ENCODE results near the gene GPR142. TPM values are rescaled to one million over a fixed set of nuclear protein-coding genes. Genes with fewer than 3 reads are reported as not detected.

GPR142 gene
- total RNA-seq, 1 experiment from 2014 or later: not detected

- DNase-seq (ENCODE audit: low spot score): no peak
- in situ Hi-C loops (cut with HindIII; ENCODE audit: low sequenced_read_pairs): no loop called here
These were observed 45.3 kb downstream of the GPR142 start for GRCh38 chr17:74412581-74412980.

GRCh38 chr17:74413491-74413890 lies 46.2 kb downstream of the GPR142 start:
- in situ Hi-C loops (cut with HindIII; ENCODE audit: low sequenced_read_pairs): no loop called here

GRCh38 chr17:74414510-74414909 lies 47.2 kb downstream of the GPR142 start:
- no peak for DNase-seq (ENCODE audit: low spot score)
- in situ Hi-C loops (cut with HindIII; ENCODE audit: low sequenced_read_pairs): no loop called here

More at GRCh38 chr17:74413491-74413890, 46.2 kb downstream of the GPR142 start:
- DNase-seq (ENCODE audit: low spot score): no peak

- in situ Hi-C loops (cut with HindIII; ENCODE audit: low sequenced_read_pairs): no loop called here
- DNase-seq (ENCODE audit: low spot score): no peak
These were observed 48.5 kb downstream of the GPR142 start for GRCh38 chr17:74415608-74416396.

- DNase-seq (ENCODE audit: low spot score): peak; percentile 59
- in situ Hi-C loops (cut with HindIII; ENCODE audit: low sequenced_read_pairs): no loop called here
These were observed 50.1 kb downstream of the GPR142 start for GRCh38 chr17:74417178-74418045.

- DNase-seq (ENCODE audit: low spot score): no peak
- in situ Hi-C loops (cut with HindIII; ENCODE audit: low sequenced_read_pairs): no loop called here
These were observed 52.7 kb downstream of the GPR142 start for GRCh38 chr17:74419928-74420411.

Other genes starting within 250 kb of the GPR142 start
- gene RPL38, start 163.8 kb upstream of the GPR142 start, total RNA-seq (2014; rRNA removed; shearing (Covaris generic)): 1,888 and 3,125 TPM in 2 replicates
- gene TTYH2, start 153.9 kb upstream of the GPR142 start, total RNA-seq (2014; rRNA removed; shearing (Covaris generic)): 3.4 and 7.6 TPM in 2 replicates
- not detected in 2 replicates for gene DNAI2, start 93.3 kb upstream of the GPR142 start, total RNA-seq (2014; rRNA removed; shearing (Covaris generic))
- not detected in 2 replicates for gene KIF19, start 41.3 kb upstream of the GPR142 start, total RNA-seq (2014; rRNA removed; shearing (Covaris generic))
- not detected in 2 replicates for gene BTBD17, start 5.6 kb upstream of the GPR142 start, total RNA-seq (2014; rRNA removed; shearing (Covaris generic))
- 8.7 and 9.4 TPM in 2 replicates for gene GPRC5C, start 64.6 kb downstream of the GPR142 start, total RNA-seq (2014; rRNA removed; shearing (Covaris generic))
- not detected in 2 replicates for gene CD300A, start 99.1 kb downstream of the GPR142 start, total RNA-seq (2014; rRNA removed; shearing (Covaris generic))
- not detected in 2 replicates for gene CD300LB, start 164.0 kb downstream of the GPR142 start, total RNA-seq (2014; rRNA removed; shearing (Covaris generic))
- not detected in 2 replicates for gene CD300C, start 178.6 kb downstream of the GPR142 start, total RNA-seq (2014; rRNA removed; shearing (Covaris generic))
- gene CD300H, start 200.0 kb downstream of the GPR142 start, total RNA-seq (2014; rRNA removed; shearing (Covaris generic)): not detected in 2 replicates
- not detected in 2 replicates for gene CD300LD, start 224.8 kb downstream of the GPR142 start, total RNA-seq (2014; rRNA removed; shearing (Covaris generic))

All from G401 (cell line).